Prostate gland (tissue), 2 donors: ENCODE data around the gene CD81.

Experiments
- POLR2A ChIP-seq: fragments of 450-650 bp; IDR thresholded peaks from one replicate; pipeline ENCODE4 v1.6.1; 2016; ENCODE audit warnings: antibody characterized with exemption, mild to moderate bottlenecking
- POLR2AphosphoS5 ChIP-seq: sonication (generic); formaldehyde crosslinking; IDR thresholded peaks from one replicate; pipeline ENCODE4 v1.6.1; 2017; ENCODE audit warnings: antibody characterized with exemption
- TF ChIP-seq, protein P1 (sequence below), 4 experiments: fragments of 200-600 bp in 2 of 4; fragments of 450-650 bp in 2 of 4; sonication (generic) in 2 of 4; IDR thresholded peaks; 1 replicate in 3 of 4; 2 replicates in 1 of 4; pipeline ENCODE4 v1.5.1; 2016 to 2019; ENCODE audit warnings: antibody characterized with exemption in 4 of 4, mild to moderate bottlenecking in 2 of 4, moderate library complexity in 2 of 4

DNA sequence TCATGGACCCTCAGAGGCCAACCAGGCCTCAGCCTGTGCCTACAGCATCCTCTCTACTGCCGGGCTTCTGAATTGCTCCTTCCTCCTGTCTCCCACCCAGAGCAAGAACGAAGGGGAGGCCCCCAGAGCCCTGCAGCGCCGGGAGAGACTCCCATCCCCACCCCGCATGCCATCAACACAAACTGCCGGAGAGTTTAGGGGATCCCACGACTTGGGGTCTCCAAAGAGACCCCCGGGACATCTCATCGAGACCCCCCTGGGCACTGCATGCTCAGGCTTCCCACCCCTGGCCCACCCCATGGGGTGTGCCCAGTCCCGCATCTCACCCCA, 8.3 kb upstream of the CD81 start:
- TF ChIP-seq POLR2A (no peak), POLR2AphosphoS5 (no peak)
- TF ChIP-seq, protein P1, sequence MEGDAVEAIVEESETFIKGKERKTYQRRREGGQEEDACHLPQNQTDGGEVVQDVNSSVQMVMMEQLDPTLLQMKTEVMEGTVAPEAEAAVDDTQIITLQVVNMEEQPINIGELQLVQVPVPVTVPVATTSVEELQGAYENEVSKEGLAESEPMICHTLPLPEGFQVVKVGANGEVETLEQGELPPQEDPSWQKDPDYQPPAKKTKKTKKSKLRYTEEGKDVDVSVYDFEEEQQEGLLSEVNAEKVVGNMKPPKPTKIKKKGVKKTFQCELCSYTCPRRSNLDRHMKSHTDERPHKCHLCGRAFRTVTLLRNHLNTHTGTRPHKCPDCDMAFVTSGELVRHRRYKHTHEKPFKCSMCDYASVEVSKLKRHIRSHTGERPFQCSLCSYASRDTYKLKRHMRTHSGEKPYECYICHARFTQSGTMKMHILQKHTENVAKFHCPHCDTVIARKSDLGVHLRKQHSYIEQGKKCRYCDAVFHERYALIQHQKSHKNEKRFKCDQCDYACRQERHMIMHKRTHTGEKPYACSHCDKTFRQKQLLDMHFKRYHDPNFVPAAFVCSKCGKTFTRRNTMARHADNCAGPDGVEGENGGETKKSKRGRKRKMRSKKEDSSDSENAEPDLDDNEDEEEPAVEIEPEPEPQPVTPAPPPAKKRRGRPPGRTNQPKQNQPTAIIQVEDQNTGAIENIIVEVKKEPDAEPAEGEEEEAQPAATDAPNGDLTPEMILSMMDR (IDR thresholded peaks at IDR 0.05) = no peak
